Osteoblast (primary cell): ENCODE measurements around the gene ZC3H11A. TPM values are rescaled to one million over a fixed set of nuclear protein-coding genes. Genes with fewer than 3 reads are reported as not detected.

Experiments
- DNase-seq: peaks from one replicate; pipeline ENCODE4 v3.0.0; 2011; ENCODE audit warnings: low spot score, mixed read lengths; ENCODE audit not compliant: insufficient read length; ENCODE audit errors: missing footprints
- H2AFZ ChIP-seq: 2 replicates; pipeline ENCODE4 v1.6.0; 2011; ENCODE audit warnings: mild to moderate bottlenecking, low read length
- H3K27ac ChIP-seq: 2 replicates; pipeline ENCODE4 v1.5.1; 2011; ENCODE audit warnings: mild to moderate bottlenecking, low read depth, low read length, moderate library complexity
- H3K27me3 ChIP-seq: 2 replicates; pipeline ENCODE4 v1.6.0; 2012; ENCODE audit warnings: mild to moderate bottlenecking, control low read depth, inconsistent platforms, low read length, moderate library complexity; ENCODE audit not compliant: insufficient read depth
- H3K36me3 ChIP-seq: 2 replicates; pipeline ENCODE4 v1.5.1; 2011; ENCODE audit warnings: mild to moderate bottlenecking, low read length, control low read depth, moderate library complexity; ENCODE audit not compliant: insufficient read depth
- H3K4me1 ChIP-seq: 2 replicates; pipeline ENCODE4 v1.5.1; 2011; ENCODE audit warnings: mild to moderate bottlenecking, low read length, control low read depth, moderate library complexity; ENCODE audit not compliant: insufficient read depth
- H3K4me2 ChIP-seq: 2 replicates; pipeline ENCODE4 v1.6.0; 2011; ENCODE audit warnings: mild to moderate bottlenecking, low read length; ENCODE audit not compliant: insufficient read depth
- H3K4me3 ChIP-seq: fragments of 200-600 bp; sonication (generic); 3 replicates; pipeline ENCODE4 v1.5.1; 2012; ENCODE audit warnings: mild to moderate bottlenecking, low read length, inconsistent platforms; ENCODE audit not compliant: insufficient read depth
- H3K79me2 ChIP-seq: 2 replicates; pipeline ENCODE4 v1.6.0; 2012; ENCODE audit warnings: mild to moderate bottlenecking, low read length, control low read depth, inconsistent platforms; ENCODE audit not compliant: insufficient read depth
- H3K9me3 ChIP-seq: 2 replicates; pipeline ENCODE4 v1.5.1; 2011; ENCODE audit warnings: low read depth, low read length, control low read depth
- H4K20me1 ChIP-seq: 2 replicates; pipeline ENCODE4 v1.6.0; 2012; ENCODE audit warnings: mild to moderate bottlenecking, low read length, control low read depth; ENCODE audit not compliant: insufficient read depth
- total RNA-seq: library from RNA; depleted of rRNA; stranded (reverse); fragments of >200 nt; gene quantifications from 2 replicates; pipeline ENCODE4 v1.2.3, GENCODE V29; 2012
- TF ChIP-seq, protein P1 (sequence below): IDR thresholded peaks from 2 replicates; pipeline ENCODE4 v1.5.1; 2011; ENCODE audit warnings: mild to moderate bottlenecking, low read depth, low read length, moderate library complexity; ENCODE audit errors: extremely low read depth

Gene ZC3H11A
- total RNA-seq, 1 donor: 128 TPM

DNA sequence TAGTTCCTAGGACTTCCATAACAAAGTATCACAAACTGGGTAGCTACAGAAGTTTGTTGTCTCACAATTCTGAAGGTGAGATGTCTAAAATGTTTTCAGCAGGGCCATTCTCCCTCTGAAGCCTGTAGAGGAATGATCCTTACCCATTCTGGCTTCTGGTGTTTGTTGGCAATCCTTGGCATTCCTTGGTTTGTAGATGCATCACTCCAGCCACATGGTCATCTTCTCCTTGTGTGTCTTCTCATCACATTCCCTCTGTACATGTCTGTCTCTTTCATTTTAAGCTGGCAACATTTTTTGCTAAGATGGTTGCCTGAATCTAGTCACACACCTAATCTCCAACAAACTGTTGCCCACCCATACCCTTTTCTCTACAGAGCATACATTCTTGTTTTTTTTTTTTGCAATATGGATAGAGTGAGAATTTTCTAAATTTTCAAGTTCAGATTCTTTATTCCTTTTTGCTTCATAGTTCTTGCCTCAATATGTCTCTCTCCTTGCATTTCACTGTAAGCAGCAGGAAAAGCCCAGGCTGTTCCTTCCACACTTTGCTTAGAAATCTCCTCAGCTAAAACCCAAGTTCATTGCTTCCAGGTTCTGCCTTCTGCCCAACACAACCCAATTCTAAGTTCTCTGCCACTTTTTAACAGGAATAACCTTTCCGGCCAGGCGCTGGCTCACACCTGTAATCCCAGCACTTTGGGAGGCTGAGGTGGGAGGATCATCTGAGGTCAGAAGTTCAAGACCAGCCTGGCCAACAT, 18.3 kb downstream of the ZC3H11A start:
- Histone ChIP-seq H2AFZ (no peak overlapping the region), H3K4me3 (no peak overlapping the region), H3K27me3 (no peaks in the 10 kb centered on the region), H3K9me3 (no peaks in the 10 kb centered on the region), H3K27ac (no peak overlapping the region), H3K4me1 (no peaks in the 10 kb centered on the region), H3K79me2 (peaks cover 86% of the 10 kb centered on the region), H3K36me3 (peaks cover 76% of the 10 kb centered on the region), H4K20me1 (peaks cover 42% of the 10 kb centered on the region), H3K4me2 (no peak overlapping the region)
- TF ChIP-seq, protein P1, sequence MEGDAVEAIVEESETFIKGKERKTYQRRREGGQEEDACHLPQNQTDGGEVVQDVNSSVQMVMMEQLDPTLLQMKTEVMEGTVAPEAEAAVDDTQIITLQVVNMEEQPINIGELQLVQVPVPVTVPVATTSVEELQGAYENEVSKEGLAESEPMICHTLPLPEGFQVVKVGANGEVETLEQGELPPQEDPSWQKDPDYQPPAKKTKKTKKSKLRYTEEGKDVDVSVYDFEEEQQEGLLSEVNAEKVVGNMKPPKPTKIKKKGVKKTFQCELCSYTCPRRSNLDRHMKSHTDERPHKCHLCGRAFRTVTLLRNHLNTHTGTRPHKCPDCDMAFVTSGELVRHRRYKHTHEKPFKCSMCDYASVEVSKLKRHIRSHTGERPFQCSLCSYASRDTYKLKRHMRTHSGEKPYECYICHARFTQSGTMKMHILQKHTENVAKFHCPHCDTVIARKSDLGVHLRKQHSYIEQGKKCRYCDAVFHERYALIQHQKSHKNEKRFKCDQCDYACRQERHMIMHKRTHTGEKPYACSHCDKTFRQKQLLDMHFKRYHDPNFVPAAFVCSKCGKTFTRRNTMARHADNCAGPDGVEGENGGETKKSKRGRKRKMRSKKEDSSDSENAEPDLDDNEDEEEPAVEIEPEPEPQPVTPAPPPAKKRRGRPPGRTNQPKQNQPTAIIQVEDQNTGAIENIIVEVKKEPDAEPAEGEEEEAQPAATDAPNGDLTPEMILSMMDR: no peak
- no peak for DNase-seq

DNA sequence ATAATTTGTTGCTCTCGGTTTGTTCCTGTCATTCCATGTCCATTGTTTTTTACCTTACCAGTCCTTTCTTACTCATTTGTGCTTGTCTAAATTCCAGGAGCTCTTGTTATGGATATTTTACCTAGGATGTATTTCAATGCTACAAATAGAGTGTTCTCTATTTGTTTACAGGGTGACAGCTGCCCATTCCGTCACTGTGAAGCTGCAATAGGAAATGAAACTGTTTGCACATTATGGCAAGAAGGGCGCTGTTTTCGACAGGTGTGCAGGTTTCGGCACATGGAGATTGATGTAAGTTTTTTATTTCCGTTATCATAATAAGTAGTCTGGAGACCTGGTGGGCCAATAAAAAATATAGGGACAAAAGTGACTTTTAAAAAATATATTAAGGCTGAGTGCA, 23.0 kb downstream of the ZC3H11A start:
- Histone ChIP-seq H3K4me3 (no peak overlapping the region), H3K9me3 (no peaks in the 10 kb centered on the region), H3K79me2 (peaks cover 77% of the 10 kb centered on the region), H3K27me3 (no peaks in the 10 kb centered on the region), H3K4me1 (no peaks in the 10 kb centered on the region), H3K4me2 (no peak overlapping the region), H2AFZ (no peak overlapping the region), H3K36me3 (peaks cover 86% of the 10 kb centered on the region), H4K20me1 (peaks cover 28% of the 10 kb centered on the region), H3K27ac (no peak overlapping the region)
- DNase-seq: no peak
- TF ChIP-seq, protein P1: no peak

DNA sequence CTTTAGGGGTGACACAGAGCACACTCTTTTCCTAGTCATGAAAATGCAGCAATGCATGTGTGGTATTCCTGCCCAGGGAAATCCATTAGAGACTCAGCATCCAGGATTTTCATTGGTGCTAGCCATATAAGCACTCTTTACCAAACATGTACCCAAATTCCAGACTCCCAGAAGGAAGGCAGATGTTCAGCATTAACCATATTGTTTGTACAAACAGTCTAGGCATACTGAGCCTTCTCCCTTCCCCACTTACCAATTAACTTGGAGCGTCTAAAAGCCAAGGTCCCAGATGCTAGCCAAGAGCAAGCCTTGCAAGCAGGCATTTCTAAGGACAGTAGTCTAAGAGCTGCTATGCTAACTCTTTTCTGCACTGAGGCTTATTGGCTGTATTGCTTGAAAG, 27.9 kb downstream of the ZC3H11A start:
- Histone ChIP-seq H3K27me3 (no peaks in the 10 kb centered on the region), H4K20me1 (peaks cover 25% of the 10 kb centered on the region), H2AFZ (no peak overlapping the region), H3K4me2 (no peak overlapping the region), H3K27ac (no peak overlapping the region), H3K79me2 (peaks cover 81% of the 10 kb centered on the region), H3K4me3 (no peak overlapping the region), H3K4me1 (peaks cover 4% of the 10 kb centered on the region), H3K36me3 (peaks cover 77% of the 10 kb centered on the region), H3K9me3 (no peaks in the 10 kb centered on the region)
- TF ChIP-seq, protein P1: no peak
- no peak for DNase-seq

DNA sequence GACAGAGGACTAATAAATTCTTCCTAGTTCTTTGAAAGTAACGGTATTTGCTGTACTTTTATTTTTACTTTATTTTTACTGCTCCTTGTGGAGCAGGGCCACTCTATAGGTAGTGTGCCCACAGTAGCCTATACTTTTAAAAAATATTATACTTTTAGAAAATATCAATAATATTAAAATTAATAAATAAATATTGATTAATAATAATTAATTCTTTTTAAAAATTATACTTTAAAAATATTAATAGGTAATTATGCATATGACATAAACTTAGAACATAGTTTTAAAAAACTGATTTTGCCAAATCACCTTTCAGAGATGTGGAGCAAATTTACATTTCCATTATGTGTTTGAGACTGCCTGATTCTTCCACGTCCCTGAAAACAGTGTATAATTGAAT, 30.8 kb downstream of the ZC3H11A start:
- Histone ChIP-seq H3K27ac (no peak overlapping the region), H4K20me1 (peaks cover 31% of the 10 kb centered on the region), H3K4me2 (no peak overlapping the region), H3K27me3 (no peaks in the 10 kb centered on the region), H3K36me3 (peaks cover 80% of the 10 kb centered on the region), H3K4me1 (peaks cover 4% of the 10 kb centered on the region), H2AFZ (no peak overlapping the region), H3K79me2 (peaks cover 64% of the 10 kb centered on the region), H3K4me3 (no peak overlapping the region), H3K9me3 (no peaks in the 10 kb centered on the region)
- no peak for DNase-seq
- TF ChIP-seq, protein P1: no peak
